Fibroblast of villous mesenchyme (primary cell): Measurements from ENCODE around the gene LZTR1. TPM values are rescaled to one million over a fixed set of nuclear protein-coding genes. Genes with fewer than 3 reads are reported as not detected.

Experiments
- DNase-seq: peaks from one replicate; pipeline ENCODE4 v3.0.0-alpha.2; 2010; ENCODE audit warnings: low read depth
- H3K4me3 ChIP-seq: 2 replicates; pipeline ENCODE4 v1.5.1; 2011; ENCODE audit warnings: low read depth, mild to moderate bottlenecking, low read length
- total RNA-seq: library from RNA; depleted of rRNA; stranded (reverse); fragments of >200 nt; gene quantifications from 2 replicates; pipeline ENCODE4 v1.2.3, GENCODE V29; 2012
- TF ChIP-seq, protein P1 (sequence below): IDR thresholded peaks from 2 replicates; pipeline ENCODE4 v1.5.1; 2012; ENCODE audit warnings: low read depth, mild to moderate bottlenecking, low read length; ENCODE audit not compliant: insufficient read depth

LZTR1 gene
- total RNA-seq, 1 donor, result 60.9 TPM

GRCh38 chr22:21009638-21010425 is 27.7 kb downstream of the LZTR1 start:
- TF ChIP-seq, protein P1, sequence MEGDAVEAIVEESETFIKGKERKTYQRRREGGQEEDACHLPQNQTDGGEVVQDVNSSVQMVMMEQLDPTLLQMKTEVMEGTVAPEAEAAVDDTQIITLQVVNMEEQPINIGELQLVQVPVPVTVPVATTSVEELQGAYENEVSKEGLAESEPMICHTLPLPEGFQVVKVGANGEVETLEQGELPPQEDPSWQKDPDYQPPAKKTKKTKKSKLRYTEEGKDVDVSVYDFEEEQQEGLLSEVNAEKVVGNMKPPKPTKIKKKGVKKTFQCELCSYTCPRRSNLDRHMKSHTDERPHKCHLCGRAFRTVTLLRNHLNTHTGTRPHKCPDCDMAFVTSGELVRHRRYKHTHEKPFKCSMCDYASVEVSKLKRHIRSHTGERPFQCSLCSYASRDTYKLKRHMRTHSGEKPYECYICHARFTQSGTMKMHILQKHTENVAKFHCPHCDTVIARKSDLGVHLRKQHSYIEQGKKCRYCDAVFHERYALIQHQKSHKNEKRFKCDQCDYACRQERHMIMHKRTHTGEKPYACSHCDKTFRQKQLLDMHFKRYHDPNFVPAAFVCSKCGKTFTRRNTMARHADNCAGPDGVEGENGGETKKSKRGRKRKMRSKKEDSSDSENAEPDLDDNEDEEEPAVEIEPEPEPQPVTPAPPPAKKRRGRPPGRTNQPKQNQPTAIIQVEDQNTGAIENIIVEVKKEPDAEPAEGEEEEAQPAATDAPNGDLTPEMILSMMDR, result no peak
- H3K4me3 ChIP-seq, result no peak overlapping the region
- peak; percentile 68 for DNase-seq

- TF ChIP-seq, protein P1, result no peak
- no peak for DNase-seq
These were observed 28.5 kb downstream of the LZTR1 start for GRCh38 chr22:21010426-21011113.

GRCh38 chr22:21012446-21013407 is 30.6 kb downstream of the LZTR1 start:
- no peak overlapping the region for H3K4me3 ChIP-seq
- no peak for DNase-seq
- TF ChIP-seq, protein P1, result no peak

More at GRCh38 chr22:21010426-21011113, 28.5 kb downstream of the LZTR1 start:
- H3K4me3 ChIP-seq, result no peak overlapping the region

- peak overlapping the region; percentile 66 for H3K4me3 ChIP-seq
- DNase-seq, result no peak
- TF ChIP-seq, protein P1, result no peak
These were observed 31.6 kb downstream of the LZTR1 start for GRCh38 chr22:21013657-21014201.

DNA sequence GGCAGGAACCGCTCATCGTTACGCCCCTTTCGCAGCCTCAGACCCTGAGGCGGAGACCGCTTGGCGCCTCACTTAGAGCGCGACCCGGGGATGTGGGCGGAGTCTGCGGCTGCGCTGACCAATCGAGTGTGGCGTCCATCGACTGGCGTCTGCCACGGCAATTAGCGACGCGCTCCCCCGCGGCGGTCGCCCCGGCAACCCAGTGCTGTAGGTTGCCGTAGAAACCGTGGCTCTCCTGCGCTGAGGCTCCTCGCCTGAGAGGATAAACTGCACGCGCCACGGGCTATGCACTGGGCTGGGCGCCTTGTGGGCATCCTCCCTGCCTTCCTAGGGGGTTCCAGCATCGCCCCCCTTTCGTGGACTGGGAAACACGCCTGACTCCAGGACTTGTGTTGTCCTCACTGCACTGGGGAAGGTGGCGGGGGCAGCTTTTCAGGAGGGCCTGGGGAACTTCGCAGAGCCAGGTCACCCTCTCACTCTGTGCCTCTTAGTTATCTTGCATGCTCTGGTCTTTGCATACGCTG is 32.2 kb downstream of the LZTR1 start:
- DNase-seq, result peak; percentile 94
- TF ChIP-seq, protein P1, result no peak
- H3K4me3 ChIP-seq, result peak overlapping the region; percentile 66
